ENCODE results near the gene RUSF1. TPM values are rescaled to one million over a fixed set of nuclear protein-coding genes. Genes with fewer than 3 reads are reported as not detected.

RUSF1 gene
- total RNA-seq, 1 donor from 2014 or later: 48.7 TPM

DNA sequence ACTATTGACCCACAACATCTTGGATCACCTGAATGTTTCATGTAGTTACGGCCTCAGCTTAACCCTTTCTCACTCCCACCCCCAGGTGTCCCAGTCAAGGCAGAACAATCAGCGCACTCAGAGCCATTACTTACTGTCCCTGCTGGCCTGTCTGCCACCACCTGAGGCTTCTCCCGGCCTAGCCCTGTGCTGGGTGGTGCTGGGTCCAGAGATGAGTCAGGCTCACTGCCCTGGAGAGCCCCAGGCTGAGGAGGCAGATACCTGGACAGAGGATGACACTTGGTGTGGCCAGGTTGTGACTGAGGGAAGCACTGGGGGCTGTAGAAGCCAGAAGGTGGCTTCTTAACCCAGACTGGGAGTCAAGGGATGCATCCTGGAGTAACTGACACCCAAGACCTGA lies 29.2 kb downstream of the RUSF1 start:
- Mint-ChIP-seq H3K4me1 (ENCODE audit: low read depth, unreplicated experiment) (no peaks in the 10 kb centered on the region), H3K36me3 (ENCODE audit: unreplicated experiment) (no peaks in the 10 kb centered on the region), H3K27me3 (ENCODE audit: unreplicated experiment) (peaks cover 23% of the 10 kb centered on the region), H3K4me3 (ENCODE audit: unreplicated experiment) (no peak overlapping the region), H3K9me3 (ENCODE audit: unreplicated experiment) (peaks cover 8% of the 10 kb centered on the region), H3K27ac (ENCODE audit: unreplicated experiment) (no peak overlapping the region)
- no peak for DNase-seq
- TF ChIP-seq, protein P1, sequence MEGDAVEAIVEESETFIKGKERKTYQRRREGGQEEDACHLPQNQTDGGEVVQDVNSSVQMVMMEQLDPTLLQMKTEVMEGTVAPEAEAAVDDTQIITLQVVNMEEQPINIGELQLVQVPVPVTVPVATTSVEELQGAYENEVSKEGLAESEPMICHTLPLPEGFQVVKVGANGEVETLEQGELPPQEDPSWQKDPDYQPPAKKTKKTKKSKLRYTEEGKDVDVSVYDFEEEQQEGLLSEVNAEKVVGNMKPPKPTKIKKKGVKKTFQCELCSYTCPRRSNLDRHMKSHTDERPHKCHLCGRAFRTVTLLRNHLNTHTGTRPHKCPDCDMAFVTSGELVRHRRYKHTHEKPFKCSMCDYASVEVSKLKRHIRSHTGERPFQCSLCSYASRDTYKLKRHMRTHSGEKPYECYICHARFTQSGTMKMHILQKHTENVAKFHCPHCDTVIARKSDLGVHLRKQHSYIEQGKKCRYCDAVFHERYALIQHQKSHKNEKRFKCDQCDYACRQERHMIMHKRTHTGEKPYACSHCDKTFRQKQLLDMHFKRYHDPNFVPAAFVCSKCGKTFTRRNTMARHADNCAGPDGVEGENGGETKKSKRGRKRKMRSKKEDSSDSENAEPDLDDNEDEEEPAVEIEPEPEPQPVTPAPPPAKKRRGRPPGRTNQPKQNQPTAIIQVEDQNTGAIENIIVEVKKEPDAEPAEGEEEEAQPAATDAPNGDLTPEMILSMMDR (IDR thresholded peaks at IDR 0.05; ENCODE audit: partially characterized antibody, unreplicated experiment): no peak

DNA sequence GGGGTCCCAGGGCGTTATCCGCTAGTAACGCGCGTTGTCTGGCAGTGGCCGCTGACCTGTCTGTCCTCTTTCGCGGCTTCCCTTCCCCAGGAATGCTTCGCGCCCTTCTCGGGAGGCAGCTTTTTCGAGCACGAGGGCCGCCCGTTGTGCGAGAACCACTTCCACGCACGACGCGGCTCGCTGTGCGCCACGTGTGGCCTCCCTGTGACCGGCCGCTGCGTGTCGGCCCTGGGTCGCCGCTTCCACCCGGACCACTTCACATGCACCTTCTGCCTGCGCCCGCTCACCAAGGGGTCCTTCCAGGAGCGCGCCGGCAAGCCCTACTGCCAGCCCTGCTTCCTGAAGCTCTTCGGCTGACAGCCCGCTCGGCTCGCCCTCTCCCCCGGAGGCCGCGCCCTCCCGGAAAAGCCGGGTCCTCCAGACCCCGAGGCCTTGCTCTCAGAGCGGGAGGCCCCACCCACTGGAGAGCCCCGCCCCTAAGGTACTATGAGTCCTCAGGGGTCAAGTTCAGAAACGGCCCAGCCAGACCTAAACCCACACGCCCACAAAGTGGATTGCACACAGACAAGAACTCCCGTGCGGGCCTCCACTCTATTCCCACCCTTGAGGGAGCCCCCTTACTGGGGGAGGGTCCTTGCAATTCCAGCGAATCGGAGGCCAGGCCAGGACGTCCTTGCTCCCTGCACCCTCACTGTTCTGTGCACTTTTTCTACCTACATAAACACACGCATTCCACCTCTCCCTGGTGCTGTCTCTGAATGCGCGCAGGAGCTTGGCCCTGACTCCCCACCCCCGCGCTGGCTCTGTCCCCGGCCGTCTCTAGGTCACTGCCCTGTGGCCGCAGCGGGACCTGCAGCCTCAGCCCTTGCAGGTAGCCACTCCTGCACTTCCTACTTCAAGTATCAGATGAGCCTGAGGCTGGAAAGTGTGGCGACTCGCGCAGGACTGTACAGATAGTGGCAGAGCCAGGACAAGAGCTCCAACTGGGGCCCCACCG lies 30.7 kb downstream of the RUSF1 start:
- DNase-seq: peak; percentile 80
- Mint-ChIP-seq H3K27ac (ENCODE audit: unreplicated experiment) (no peak overlapping the region), H3K4me1 (ENCODE audit: low read depth, unreplicated experiment) (no peaks in the 10 kb centered on the region)

DNA sequence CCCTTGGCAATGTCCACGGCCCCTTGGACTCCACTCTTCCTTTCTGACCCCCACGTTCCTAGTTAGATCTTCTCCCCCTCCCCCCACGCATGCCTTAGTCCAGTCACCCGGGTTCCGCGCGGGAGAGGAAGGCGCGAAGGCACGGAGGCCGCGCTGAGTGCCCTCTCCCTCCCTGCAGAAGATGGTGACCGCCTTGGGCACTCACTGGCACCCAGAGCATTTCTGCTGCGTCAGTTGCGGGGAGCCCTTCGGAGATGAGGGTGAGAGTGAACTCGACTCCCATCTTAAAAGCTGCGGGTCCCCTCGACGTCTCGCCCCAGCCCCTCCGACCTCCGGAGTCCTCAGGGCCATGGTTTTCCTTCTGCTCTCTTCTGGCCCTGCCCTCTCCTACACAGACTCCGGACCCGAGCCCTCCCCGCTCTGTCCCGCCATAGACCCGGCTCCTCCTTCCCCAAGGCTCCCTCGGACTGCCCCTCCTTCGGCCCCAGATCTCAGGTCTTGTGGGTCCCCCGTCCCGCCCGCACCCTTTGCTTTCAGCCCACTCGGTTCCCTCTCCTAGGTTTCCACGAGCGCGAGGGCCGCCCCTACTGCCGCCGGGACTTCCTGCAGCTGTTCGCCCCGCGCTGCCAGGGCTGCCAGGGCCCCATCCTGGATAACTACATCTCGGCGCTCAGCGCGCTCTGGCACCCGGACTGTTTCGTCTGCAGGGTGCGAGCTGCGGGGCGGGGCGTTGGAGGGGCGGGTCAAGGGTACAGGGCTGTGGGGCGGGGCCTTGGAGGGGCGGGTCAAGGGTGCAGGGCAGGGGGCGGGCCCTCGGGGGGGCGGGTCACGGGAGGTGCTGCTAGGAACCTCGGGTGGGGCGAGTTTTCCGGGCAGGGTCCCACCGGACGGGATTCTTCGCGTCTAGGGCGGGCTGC lies 31.6 kb downstream of the RUSF1 start:
- Mint-ChIP-seq H3K4me3 (ENCODE audit: unreplicated experiment) (peak overlapping the region; percentile 78), H3K27me3 (ENCODE audit: unreplicated experiment) (peaks cover 24% of the 10 kb centered on the region), H3K9me3 (ENCODE audit: unreplicated experiment) (peaks cover 7% of the 10 kb centered on the region), H3K4me1 (ENCODE audit: low read depth, unreplicated experiment) (peaks cover under 1% of the 10 kb centered on the region), H3K27ac (ENCODE audit: unreplicated experiment) (no peak overlapping the region), H3K36me3 (ENCODE audit: unreplicated experiment) (no peaks in the 10 kb centered on the region)
- DNase-seq: peak; percentile 87
- TF ChIP-seq, protein P1 (IDR thresholded peaks at IDR 0.05; ENCODE audit: partially characterized antibody, unreplicated experiment): no peak

More for the DNA sequence above, 30.7 kb downstream of the RUSF1 start:
- TF ChIP-seq, protein P1 (IDR thresholded peaks at IDR 0.05; ENCODE audit: partially characterized antibody, unreplicated experiment): peak; percentile 10
- Mint-ChIP-seq H3K36me3 (ENCODE audit: unreplicated experiment) (no peaks in the 10 kb centered on the region), H3K27me3 (ENCODE audit: unreplicated experiment) (peaks cover 23% of the 10 kb centered on the region), H3K9me3 (ENCODE audit: unreplicated experiment) (peaks cover 8% of the 10 kb centered on the region), H3K4me3 (ENCODE audit: unreplicated experiment) (peak overlapping the region; percentile 79)

DNA sequence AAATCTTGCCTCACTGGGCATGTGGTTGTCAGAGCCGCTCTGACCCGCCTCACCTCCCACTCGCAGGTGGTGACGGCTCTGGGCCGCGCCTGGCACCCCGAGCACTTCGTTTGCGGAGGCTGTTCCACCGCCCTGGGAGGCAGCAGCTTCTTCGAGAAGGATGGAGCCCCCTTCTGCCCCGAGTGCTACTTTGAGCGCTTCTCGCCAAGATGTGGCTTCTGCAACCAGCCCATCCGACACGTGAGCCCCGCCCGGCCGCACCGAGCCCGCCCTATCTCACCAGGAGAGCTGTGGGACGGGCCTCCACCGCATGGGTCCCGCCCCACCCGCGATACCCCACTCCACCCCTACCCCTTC lies 32.3 kb downstream of the RUSF1 start:
- Mint-ChIP-seq H3K27me3 (ENCODE audit: unreplicated experiment) (peaks cover 27% of the 10 kb centered on the region), H3K9me3 (ENCODE audit: unreplicated experiment) (peaks cover 9% of the 10 kb centered on the region), H3K36me3 (ENCODE audit: unreplicated experiment) (peaks cover 4% of the 10 kb centered on the region), H3K27ac (ENCODE audit: unreplicated experiment) (no peak overlapping the region), H3K4me3 (ENCODE audit: unreplicated experiment) (peak overlapping the region; percentile 78), H3K4me1 (ENCODE audit: low read depth, unreplicated experiment) (peaks cover 7% of the 10 kb centered on the region)
- DNase-seq: no peak
- TF ChIP-seq, protein P1 (IDR thresholded peaks at IDR 0.05; ENCODE audit: partially characterized antibody, unreplicated experiment): no peak
